HCT116 (cell line): ENCODE results near the gene DDX54.

Experiments used
- ATF3 ChIP-seq: IDR thresholded peaks from 2 replicates; pipeline ENCODE4 v1.6.1; 2012
- CEBPB ChIP-seq: IDR thresholded peaks from 2 replicates; pipeline ENCODE4 v1.6.1; 2012; ENCODE audit warnings: low read depth
- CTCF ChIP-seq, 3 experiments: fragments of 200-600 bp in 1 of 3; sonication (generic) in 1 of 3; IDR thresholded peaks in 2 of 3; conservative IDR thresholded peaks in 1 of 3; 2 replicates each; pipeline ENCODE4 v1.5.1; 2012 to 2017; ENCODE audit warnings: low read depth in 2 of 3, low read length in 2 of 3, antibody characterized with exemption in 1 of 3, borderline replicate concordance in 1 of 3, control low read depth in 1 of 3, mild to moderate bottlenecking in 1 of 3, mixed read lengths in 1 of 3, mixed run types in 1 of 3, moderate library complexity in 1 of 3; ENCODE audit not compliant: insufficient read depth in 1 of 3
- EGR1 ChIP-seq: IDR thresholded peaks from 2 replicates; pipeline ENCODE4 v1.6.1; 2012; ENCODE audit warnings: low read depth
- EZH2 ChIP-seq: fragments of 200-600 bp; sonication (generic); IDR thresholded peaks from 2 replicates; pipeline ENCODE4 v1.6.1; 2017; ENCODE audit warnings: antibody characterized with exemption, mixed run types
- EZH2phosphoT487 ChIP-seq: fragments of 200-600 bp; IDR thresholded peaks from 2 replicates; pipeline ENCODE4 v1.6.1; 2018; ENCODE audit warnings: antibody characterized with exemption, borderline replicate concordance
- POLR2A ChIP-seq: IDR thresholded peaks from 2 replicates; pipeline ENCODE4 v1.7.0; 2011; ENCODE audit warnings: borderline replicate concordance; ENCODE audit not compliant: insufficient read depth, insufficient read length; ENCODE audit errors: extremely low read depth
- POLR2AphosphoS5 ChIP-seq: IDR thresholded peaks from 2 replicates; pipeline ENCODE4 v1.6.1; 2011; ENCODE audit warnings: mild to moderate bottlenecking, low read depth, low read length, moderate library complexity
- REST ChIP-seq: IDR thresholded peaks from 2 replicates; pipeline ENCODE4 v1.6.1; 2012; ENCODE audit warnings: low read depth

- no peak for TF ChIP-seq EZH2
- no peak for TF ChIP-seq EZH2phosphoT487
- no peak for TF ChIP-seq ATF3
- no peak; a peak in 1 of 6 replicates for TF ChIP-seq CTCF (IDR thresholded peaks at IDR 0.05 in 2 of 3, conservative IDR thresholded peaks at IDR 0.05 in 1 of 3; ENCODE audit: borderline replicate concordance in 1 of 3, insufficient read depth in 1 of 3, low read depth in 2 of 3, low read length in 2 of 3)
- TF ChIP-seq REST: no peak
- TF ChIP-seq POLR2A: no peak
- no peak for TF ChIP-seq EGR1
- no peak for TF ChIP-seq POLR2AphosphoS5
- no peak for TF ChIP-seq CEBPB
Observed at GRCh38 chr12:113149361-113150150, 35.7 kb downstream of the DDX54 start, which contains the start of gene CFAP73.
